GM12874 (cell line): Measurements from ENCODE around the gene HTR6.
A peak's percentile ranks its signal among the peaks of the same experiment; 100 is the strongest.

Source experiments
- TF ChIP-seq, protein P1 (sequence below): IDR thresholded peaks from 2 replicates; pipeline ENCODE4 v1.5.1; 2011; ENCODE audit warnings: low read depth, mild to moderate bottlenecking, control low read depth, low read length, moderate library complexity; ENCODE audit not compliant: insufficient read depth

The HTR6 gene

DNA sequence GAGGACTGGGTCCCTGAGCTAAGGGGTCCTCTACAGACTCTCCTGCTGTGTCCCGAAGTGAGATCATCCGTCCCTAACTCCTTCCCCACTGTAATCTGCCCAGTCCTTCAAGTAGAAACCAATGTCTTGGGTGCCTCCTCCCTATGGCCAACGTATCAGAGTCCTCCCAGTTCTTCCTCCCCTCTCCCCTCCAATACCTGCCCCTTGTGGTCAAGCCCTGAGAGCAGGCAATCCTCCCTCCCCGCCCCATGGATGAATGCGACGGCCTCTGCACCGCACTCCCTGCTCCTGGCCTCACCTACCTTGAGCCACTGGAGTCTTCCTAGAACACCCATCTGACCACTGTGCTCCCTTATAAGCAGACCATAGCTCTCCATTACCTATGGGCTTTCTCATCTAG, 31.1 kb downstream of the HTR6 start:
- TF ChIP-seq, protein P1, sequence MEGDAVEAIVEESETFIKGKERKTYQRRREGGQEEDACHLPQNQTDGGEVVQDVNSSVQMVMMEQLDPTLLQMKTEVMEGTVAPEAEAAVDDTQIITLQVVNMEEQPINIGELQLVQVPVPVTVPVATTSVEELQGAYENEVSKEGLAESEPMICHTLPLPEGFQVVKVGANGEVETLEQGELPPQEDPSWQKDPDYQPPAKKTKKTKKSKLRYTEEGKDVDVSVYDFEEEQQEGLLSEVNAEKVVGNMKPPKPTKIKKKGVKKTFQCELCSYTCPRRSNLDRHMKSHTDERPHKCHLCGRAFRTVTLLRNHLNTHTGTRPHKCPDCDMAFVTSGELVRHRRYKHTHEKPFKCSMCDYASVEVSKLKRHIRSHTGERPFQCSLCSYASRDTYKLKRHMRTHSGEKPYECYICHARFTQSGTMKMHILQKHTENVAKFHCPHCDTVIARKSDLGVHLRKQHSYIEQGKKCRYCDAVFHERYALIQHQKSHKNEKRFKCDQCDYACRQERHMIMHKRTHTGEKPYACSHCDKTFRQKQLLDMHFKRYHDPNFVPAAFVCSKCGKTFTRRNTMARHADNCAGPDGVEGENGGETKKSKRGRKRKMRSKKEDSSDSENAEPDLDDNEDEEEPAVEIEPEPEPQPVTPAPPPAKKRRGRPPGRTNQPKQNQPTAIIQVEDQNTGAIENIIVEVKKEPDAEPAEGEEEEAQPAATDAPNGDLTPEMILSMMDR: no peak

DNA sequence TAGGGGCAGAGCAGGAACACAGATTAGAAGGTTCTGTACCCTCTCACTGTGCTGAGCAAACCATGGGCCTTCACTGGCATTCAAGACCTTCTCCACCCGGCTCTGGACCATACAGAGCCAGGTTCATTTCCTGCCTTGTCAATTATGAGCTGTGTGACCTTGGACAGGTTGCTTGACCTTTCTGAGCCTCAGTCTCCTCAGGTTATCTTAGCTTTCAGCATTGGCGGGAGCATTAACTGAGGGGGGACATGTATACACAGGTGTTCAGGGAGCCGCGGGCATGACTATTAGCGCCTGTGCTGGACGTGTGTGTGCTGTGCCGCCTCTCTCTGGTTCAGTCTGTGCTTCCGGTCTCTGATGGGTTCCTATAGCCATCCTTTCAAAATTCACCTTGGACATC, 32.1 kb downstream of the HTR6 start:
- TF ChIP-seq, protein P1: no peak

GRCh38 chr1:19698181-19698580, 33.5 kb downstream of the HTR6 start:
- TF ChIP-seq, protein P1: no peak

DNA sequence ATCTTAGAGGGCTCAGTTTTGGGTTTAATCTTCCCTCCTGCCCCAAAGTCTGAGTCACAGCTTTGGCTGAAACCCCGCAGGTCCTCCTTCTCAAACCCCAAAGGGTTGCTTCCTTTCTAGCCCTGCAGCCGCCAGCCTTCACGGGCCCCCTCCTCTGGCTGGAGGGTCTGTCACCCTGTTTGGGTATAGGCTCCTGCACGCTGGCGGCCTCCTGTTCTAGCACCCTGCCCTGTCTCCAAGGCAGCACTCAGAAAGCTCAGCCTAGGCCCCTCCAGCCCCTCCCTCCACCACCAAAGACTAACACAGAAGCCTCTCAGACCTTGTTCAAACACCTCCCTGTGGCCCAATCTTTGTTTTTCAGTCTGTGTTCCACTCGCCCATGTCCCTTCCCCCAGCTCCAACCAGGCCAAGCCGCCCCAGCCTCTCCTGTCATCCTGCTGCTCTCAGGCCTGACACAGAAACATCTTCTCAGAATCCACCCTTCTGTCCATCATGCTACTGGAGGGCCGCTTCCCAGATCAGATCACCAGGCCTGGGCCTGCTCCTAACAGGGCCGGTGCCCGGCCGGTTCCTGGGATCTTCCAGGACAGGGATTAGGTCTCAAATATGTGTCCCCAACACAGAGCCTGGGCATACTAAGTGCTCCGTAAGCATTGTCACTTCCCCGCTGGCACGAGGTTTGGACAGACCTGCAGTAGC, 35.6 kb downstream of the HTR6 start:
- TF ChIP-seq, protein P1: no peak

- TF ChIP-seq, protein P1: no peak
Observed at GRCh38 chr1:19703280-19703679, 38.6 kb downstream of the HTR6 start.

DNA sequence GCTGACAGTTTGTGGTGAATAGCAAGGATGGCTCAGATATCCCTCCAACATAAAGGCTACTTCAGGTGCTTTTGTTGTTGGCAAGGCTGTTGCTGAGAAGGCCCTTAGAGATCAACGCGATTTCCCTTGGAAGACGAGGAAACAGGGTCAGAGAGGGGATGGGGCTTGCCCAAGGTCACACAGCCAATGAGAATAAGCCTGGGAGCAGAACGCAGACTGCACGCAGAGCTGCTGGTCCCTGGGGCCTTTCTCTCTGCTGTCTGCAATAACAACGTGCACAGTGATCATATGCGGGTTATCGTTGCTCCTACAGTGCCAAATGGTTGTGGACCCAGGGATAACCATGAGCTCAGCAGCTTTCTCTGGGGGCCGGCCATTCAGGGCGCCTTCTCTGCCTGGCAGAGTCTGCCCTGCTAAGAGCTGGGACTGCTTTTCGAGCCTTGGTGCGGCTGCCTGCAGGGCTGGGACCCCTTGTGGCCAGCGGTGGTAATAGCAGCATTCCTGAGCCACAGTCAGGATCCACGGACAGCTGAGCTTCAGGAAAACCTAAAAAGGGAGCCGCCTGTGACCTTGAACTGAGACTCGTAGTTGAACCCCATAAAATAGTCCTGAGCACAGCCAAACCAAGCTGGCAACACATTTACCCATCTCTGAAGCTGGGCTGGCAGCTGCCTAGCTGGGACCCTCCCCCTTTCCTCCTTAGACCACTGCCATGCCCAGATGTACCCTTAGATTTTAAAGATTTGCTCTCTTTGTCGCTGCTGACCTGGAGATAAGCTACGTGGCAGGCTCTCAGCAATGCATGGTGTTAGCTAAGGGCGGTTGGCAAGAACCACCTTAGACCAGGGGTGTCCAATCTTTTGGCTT, 39.8 kb downstream of the HTR6 start:
- TF ChIP-seq, protein P1: peak; percentile 92

GRCh38 chr1:19705464-19705863, 40.8 kb downstream of the HTR6 start:
- TF ChIP-seq, protein P1: no peak
